ENCODE data around the gene NLRP14. TPM values are rescaled to one million over a fixed set of nuclear protein-coding genes. Genes with fewer than 3 reads are reported as not detected.

Gene NLRP14
- total and polyA plus RNA-seq, 2 donors (not counting 3 experiments of a cell fraction or from before 2014, with no cell fraction given): 0.24 to 0.26 TPM

GRCh38 chr11:7079545-7080135, 59.4 kb downstream of the NLRP14 start:
- ChIA-PET CTCF (no interaction called here), POLR2A (no interaction called here)
- DNase-seq (ENCODE audit: low read depth, low spot score) (no peak), FAIRE-seq (no peak)
- Histone ChIP-seq H3K4me3 (replicated peaks in 1 of 3; ENCODE audit: insufficient read depth in 1 of 3, low read depth in 1 of 3, low read length in 3 of 3) (no peak overlapping the region), H3K9me3 (replicated peaks; ENCODE audit: control insufficient read depth, insufficient read depth, low read length) (no peaks in the 10 kb centered on the region), H3K4me1 (ENCODE audit: control insufficient read depth, extremely low read depth, insufficient read depth, low read length) (no peaks in the 10 kb centered on the region), H3K36me3 (ENCODE audit: control insufficient read depth in 2 of 2, extremely low read depth in 1 of 2, insufficient read depth in 2 of 2, low read length in 2 of 2) (no peaks in the 10 kb centered on the region), H3K9ac (replicated peaks; ENCODE audit: extremely low read depth, insufficient read depth, low read length) (no peak overlapping the region), H4K20me1 (replicated peaks; ENCODE audit: control insufficient read depth, extremely low read depth, insufficient read depth, low read length) (no peaks in the 10 kb centered on the region), H3K27ac (ENCODE audit: insufficient read depth, low read depth, low read length) (no peak overlapping the region), H3K27me3 (ENCODE audit: control insufficient read depth in 2 of 2, insufficient read depth in 2 of 2, low read length in 2 of 2) (no peaks in the 10 kb centered on the region), H3K79me2 (ENCODE audit: control insufficient read depth, insufficient read depth, low read length) (no peaks in the 10 kb centered on the region), H3K9me1 (replicated peaks; ENCODE audit: control insufficient read depth, extremely low read depth, insufficient read depth, low read length) (no peaks in the 10 kb centered on the region), H2AFZ (ENCODE audit: low read depth, low read length) (no peak overlapping the region), H3K4me2 (ENCODE audit: insufficient read depth, low read length) (no peak overlapping the region)
- dilution Hi-C loops (cut with MboI; ENCODE audit: extremely low pct_ligation_motif_present, low sequenced_read_pairs) (no loop called here), intact Hi-C loops (cut with micrococcal nuclease) (no loop called here)
- no TSS peak for BruUV-seq (replicated peaks)
- TF ChIP-seq FOS (IDR thresholded peaks at IDR 0.05; ENCODE audit: borderline replicate concordance, insufficient read depth, low read length): no peak
- TF ChIP-seq, protein P1, sequence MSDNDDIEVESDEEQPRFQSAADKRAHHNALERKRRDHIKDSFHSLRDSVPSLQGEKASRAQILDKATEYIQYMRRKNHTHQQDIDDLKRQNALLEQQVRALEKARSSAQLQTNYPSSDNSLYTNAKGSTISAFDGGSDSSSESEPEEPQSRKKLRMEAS (IDR thresholded peaks at IDR 0.05; ENCODE audit: insufficient read depth, insufficient read length): no peak
- TF ChIP-seq JUN (IDR thresholded peaks at IDR 0.05; ENCODE audit: borderline replicate concordance, insufficient read depth, insufficient read length, low read depth): no peak
- no peak for TF ChIP-seq MYC (IDR thresholded peaks at IDR 0.05; ENCODE audit: low read depth, low read length)

DNA sequence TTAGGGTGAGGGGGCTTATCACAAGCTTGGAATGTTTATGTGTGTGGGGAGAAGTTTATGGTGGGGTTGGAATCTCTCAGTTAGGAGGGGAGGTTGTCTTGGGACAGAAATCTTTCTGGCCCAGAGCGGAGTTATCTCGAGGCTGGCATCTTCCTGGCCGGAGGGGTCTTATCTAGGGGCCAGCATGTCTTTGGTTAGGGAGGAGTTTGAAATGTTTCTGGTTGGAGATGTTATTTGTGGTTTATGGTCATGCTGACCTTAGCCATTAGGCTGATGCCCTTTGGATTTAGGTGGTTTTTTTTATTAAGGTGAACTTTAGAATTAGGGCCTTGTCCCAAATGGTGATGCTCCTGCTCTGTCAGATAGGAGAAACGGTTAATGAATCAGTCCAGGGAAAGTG, 60.6 kb downstream of the NLRP14 start:
- TF ChIP-seq GATA2 (IDR thresholded peaks at IDR 0.05; ENCODE audit: insufficient read depth, insufficient read length, low read depth, low read length): no peak
- no peak for TF ChIP-seq MYC (IDR thresholded peaks at IDR 0.05; ENCODE audit: low read depth, low read length)
- no peak for TF ChIP-seq JUN (IDR thresholded peaks at IDR 0.05; ENCODE audit: borderline replicate concordance, insufficient read depth, insufficient read length, low read depth)
- TF ChIP-seq, protein P2, sequence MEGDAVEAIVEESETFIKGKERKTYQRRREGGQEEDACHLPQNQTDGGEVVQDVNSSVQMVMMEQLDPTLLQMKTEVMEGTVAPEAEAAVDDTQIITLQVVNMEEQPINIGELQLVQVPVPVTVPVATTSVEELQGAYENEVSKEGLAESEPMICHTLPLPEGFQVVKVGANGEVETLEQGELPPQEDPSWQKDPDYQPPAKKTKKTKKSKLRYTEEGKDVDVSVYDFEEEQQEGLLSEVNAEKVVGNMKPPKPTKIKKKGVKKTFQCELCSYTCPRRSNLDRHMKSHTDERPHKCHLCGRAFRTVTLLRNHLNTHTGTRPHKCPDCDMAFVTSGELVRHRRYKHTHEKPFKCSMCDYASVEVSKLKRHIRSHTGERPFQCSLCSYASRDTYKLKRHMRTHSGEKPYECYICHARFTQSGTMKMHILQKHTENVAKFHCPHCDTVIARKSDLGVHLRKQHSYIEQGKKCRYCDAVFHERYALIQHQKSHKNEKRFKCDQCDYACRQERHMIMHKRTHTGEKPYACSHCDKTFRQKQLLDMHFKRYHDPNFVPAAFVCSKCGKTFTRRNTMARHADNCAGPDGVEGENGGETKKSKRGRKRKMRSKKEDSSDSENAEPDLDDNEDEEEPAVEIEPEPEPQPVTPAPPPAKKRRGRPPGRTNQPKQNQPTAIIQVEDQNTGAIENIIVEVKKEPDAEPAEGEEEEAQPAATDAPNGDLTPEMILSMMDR (IDR thresholded peaks at IDR 0.05; ENCODE audit: extremely low read depth in 1 of 2, insufficient read depth in 1 of 2, low read depth in 1 of 2, low read length in 2 of 2): no peak
- TF ChIP-seq POLR2A (IDR thresholded peaks at IDR 0.05; ENCODE audit: low read depth, low read length): no peak
- no peak for TF ChIP-seq POLR2AphosphoS5 (IDR thresholded peaks at IDR 0.05; ENCODE audit: insufficient read depth, low read depth, low read length)
- TF ChIP-seq, protein P1 (IDR thresholded peaks at IDR 0.05; ENCODE audit: insufficient read depth, insufficient read length): no peak
- TF ChIP-seq FOS (IDR thresholded peaks at IDR 0.05; ENCODE audit: borderline replicate concordance, insufficient read depth, low read length): no peak
- TF ChIP-seq EZH2 (IDR thresholded peaks at IDR 0.05; ENCODE audit: borderline replicate concordance, low read depth, low read length, severe bottlenecking): no peak
- dilution Hi-C loops (cut with MboI; ENCODE audit: extremely low pct_ligation_motif_present, low sequenced_read_pairs) (no loop called here), intact Hi-C loops (cut with micrococcal nuclease) (no loop called here)
- no peak overlapping the region for H3K4me2 ChIP-seq (ENCODE audit: insufficient read depth, low read length)
- H4K20me1 ChIP-seq (replicated peaks; ENCODE audit: control insufficient read depth, extremely low read depth, insufficient read depth, low read length): no peaks in the 10 kb centered on the region
- H3K9ac ChIP-seq (replicated peaks; ENCODE audit: extremely low read depth, insufficient read depth, low read length): no peak overlapping the region
- BruUV-seq (replicated peaks): no TSS peak
- H3K36me3 ChIP-seq (ENCODE audit: control insufficient read depth in 2 of 2, extremely low read depth in 1 of 2, insufficient read depth in 2 of 2, low read length in 2 of 2): no peaks in the 10 kb centered on the region
- no peak overlapping the region for H2AFZ ChIP-seq (ENCODE audit: low read depth, low read length)
- CTCF ChIA-PET: no interaction called here
- H3K4me3 ChIP-seq (replicated peaks in 1 of 3; ENCODE audit: insufficient read depth in 1 of 3, low read depth in 1 of 3, low read length in 3 of 3): no peak overlapping the region
- POLR2A ChIA-PET: no interaction called here
- H3K9me1 ChIP-seq (replicated peaks; ENCODE audit: control insufficient read depth, extremely low read depth, insufficient read depth, low read length): no peaks in the 10 kb centered on the region
- FAIRE-seq (no peak), DNase-seq (ENCODE audit: low read depth, low spot score) (no peak)
- no peaks in the 10 kb centered on the region for H3K27me3 ChIP-seq (ENCODE audit: control insufficient read depth in 2 of 2, insufficient read depth in 2 of 2, low read length in 2 of 2)
- no peaks in the 10 kb centered on the region for H3K79me2 ChIP-seq (ENCODE audit: control insufficient read depth, insufficient read depth, low read length)
- H3K4me1 ChIP-seq (ENCODE audit: control insufficient read depth, extremely low read depth, insufficient read depth, low read length): no peaks in the 10 kb centered on the region
- no peaks in the 10 kb centered on the region for H3K9me3 ChIP-seq (replicated peaks; ENCODE audit: control insufficient read depth, insufficient read depth, low read length)
- no peak overlapping the region for H3K27ac ChIP-seq (ENCODE audit: insufficient read depth, low read depth, low read length)
